ENCODE measurements around the gene KLK13.

DNA sequence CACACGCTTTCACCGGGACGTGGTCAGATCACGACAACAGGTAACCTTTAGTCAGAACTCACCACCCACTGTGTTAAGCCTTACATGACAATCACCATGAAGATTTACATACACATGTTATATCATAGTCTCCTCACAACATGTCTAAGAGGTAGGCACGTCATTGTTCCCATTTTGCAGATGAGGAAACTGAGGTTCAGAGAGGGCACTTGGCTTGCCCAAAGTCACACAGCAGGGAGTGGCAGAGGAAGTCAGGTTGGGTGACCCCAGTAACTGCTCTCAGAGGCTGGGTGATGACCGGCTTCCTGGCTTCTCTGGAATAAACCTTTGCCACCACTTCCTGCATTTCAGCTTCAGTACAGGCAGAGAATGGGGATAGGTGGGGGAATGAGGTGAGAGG, 50.6 kb downstream of the KLK13 start:
- TF ChIP-seq POLR2A (IDR thresholded peaks at IDR 0.05) = no peak
- no peak for TF ChIP-seq CTCF (IDR thresholded peaks at IDR 0.05)
